AG10803 (cell line): ENCODE results near the gene ARFGAP3.

Experiments used
- DNase-seq: peaks from one replicate; pipeline ENCODE4 v3.0.0; 2010; ENCODE audit warnings: low read depth
- H3K4me3 ChIP-seq: 2 replicates; pipeline ENCODE4 v1.5.1; 2011; ENCODE audit warnings: mild to moderate bottlenecking, low read length, control low read depth
- CTCF ChIP-seq: conservative IDR thresholded peaks from 2 replicates; pipeline ENCODE4 v1.5.1; 2011; ENCODE audit warnings: mild to moderate bottlenecking, low read length, control low read depth, inconsistent platforms

ARFGAP3 gene

GRCh38 chr22:42811459-42811858 lies 45.6 kb downstream of the ARFGAP3 start:
- DNase-seq, result no peak
- no peak overlapping the region for H3K4me3 ChIP-seq
- TF ChIP-seq CTCF, result no peak

GRCh38 chr22:42808521-42808920 lies 48.6 kb downstream of the ARFGAP3 start:
- H3K4me3 ChIP-seq, result no peak overlapping the region
- no peak for TF ChIP-seq CTCF

GRCh38 chr22:42807185-42807584 lies 49.9 kb downstream of the ARFGAP3 start:
- no peak overlapping the region for H3K4me3 ChIP-seq
- TF ChIP-seq CTCF, result no peak
- no peak for DNase-seq

More at GRCh38 chr22:42808521-42808920, 48.6 kb downstream of the ARFGAP3 start:
- no peak for DNase-seq

- no peak for TF ChIP-seq CTCF
- DNase-seq, result no peak
- H3K4me3 ChIP-seq, result no peak overlapping the region
Measured at GRCh38 chr22:42805998-42806830, 50.9 kb downstream of the ARFGAP3 start.

GRCh38 chr22:42805016-42805997 lies 51.8 kb downstream of the ARFGAP3 start:
- TF ChIP-seq CTCF, result no peak
- H3K4me3 ChIP-seq, result no peak overlapping the region
- DNase-seq, result no peak

GRCh38 chr22:42803389-42803788 lies 53.7 kb downstream of the ARFGAP3 start:
- H3K4me3 ChIP-seq, result no peak overlapping the region
- no peak for DNase-seq
- TF ChIP-seq CTCF, result no peak
